AG04450 (cell line): ENCODE measurements around the gene GUCY1B1. TPM values are rescaled to one million over a fixed set of nuclear protein-coding genes. Genes with fewer than 3 reads are reported as not detected.
A peak's percentile ranks its signal among the peaks of the same experiment; 100 is the strongest.

Source experiments
- CTCF ChIA-PET: fragments of 300-600, 350-600 bp; formaldehyde crosslinking; extraction: SDS; loops from one replicate; lab custom pipeline; 2022; ENCODE audit warnings: antibody characterized with exemption, inconsistent platforms; lab: Charles Lee
- POLR2A ChIA-PET: fragments of 350-600 bp; formaldehyde crosslinking; extraction: SDS; loops from one replicate; lab custom pipeline; 2021; ENCODE audit warnings: antibody characterized with exemption, inconsistent platforms; lab: Yijun Ruan, JAX
- DNase-seq: peaks from one replicate; pipeline ENCODE4 v3.0.0-alpha.2; 2011; ENCODE audit warnings: low read depth, low spot score
- H3K27ac ChIP-seq: one replicate; pipeline ENCODE4 v1.5.1; 2012; ENCODE audit warnings: low read depth, low read length, control low read depth
- H3K27me3 ChIP-seq: one replicate; pipeline ENCODE4 v1.6.0; 2012; ENCODE audit warnings: low read length; ENCODE audit not compliant: control insufficient read depth, insufficient read depth
- H3K4me3 ChIP-seq: 2 replicates; pipeline ENCODE4 v1.5.1; 2011; ENCODE audit warnings: mild to moderate bottlenecking, low read depth, low read length, control low read depth
- H3K9me3 ChIP-seq: 2 replicates; pipeline ENCODE4 v1.5.1; 2012; ENCODE audit warnings: low read length; ENCODE audit not compliant: control insufficient read depth, insufficient read depth
- polyA minus RNA-seq: library from RNA; depleted of rRNA, polyadenylated mRNA; stranded (reverse); fragments of >200 nt; gene quantifications from 2 replicates; pipeline ENCODE4 v1.2.3, GENCODE V29; 2011; rRNA and poly(A)+ RNA removed
- polyA plus RNA-seq: library from polyadenylated mRNA; depleted of rRNA; stranded (reverse); fragments of >200 nt; gene quantifications from 2 replicates; pipeline ENCODE4 v1.2.3, GENCODE V29; 2011; rRNA removed
- TF ChIP-seq, protein P1 (sequence below): IDR thresholded peaks from 2 replicates; pipeline ENCODE4 v1.5.1; 2011; ENCODE audit warnings: low read depth, low read length, control low read depth, inconsistent platforms

Gene GUCY1B1
- polyA plus RNA-seq (18.7 and 25.0 TPM in 2 replicates), polyA minus RNA-seq (14.4 and 18.6 TPM in 2 replicates)

DNA sequence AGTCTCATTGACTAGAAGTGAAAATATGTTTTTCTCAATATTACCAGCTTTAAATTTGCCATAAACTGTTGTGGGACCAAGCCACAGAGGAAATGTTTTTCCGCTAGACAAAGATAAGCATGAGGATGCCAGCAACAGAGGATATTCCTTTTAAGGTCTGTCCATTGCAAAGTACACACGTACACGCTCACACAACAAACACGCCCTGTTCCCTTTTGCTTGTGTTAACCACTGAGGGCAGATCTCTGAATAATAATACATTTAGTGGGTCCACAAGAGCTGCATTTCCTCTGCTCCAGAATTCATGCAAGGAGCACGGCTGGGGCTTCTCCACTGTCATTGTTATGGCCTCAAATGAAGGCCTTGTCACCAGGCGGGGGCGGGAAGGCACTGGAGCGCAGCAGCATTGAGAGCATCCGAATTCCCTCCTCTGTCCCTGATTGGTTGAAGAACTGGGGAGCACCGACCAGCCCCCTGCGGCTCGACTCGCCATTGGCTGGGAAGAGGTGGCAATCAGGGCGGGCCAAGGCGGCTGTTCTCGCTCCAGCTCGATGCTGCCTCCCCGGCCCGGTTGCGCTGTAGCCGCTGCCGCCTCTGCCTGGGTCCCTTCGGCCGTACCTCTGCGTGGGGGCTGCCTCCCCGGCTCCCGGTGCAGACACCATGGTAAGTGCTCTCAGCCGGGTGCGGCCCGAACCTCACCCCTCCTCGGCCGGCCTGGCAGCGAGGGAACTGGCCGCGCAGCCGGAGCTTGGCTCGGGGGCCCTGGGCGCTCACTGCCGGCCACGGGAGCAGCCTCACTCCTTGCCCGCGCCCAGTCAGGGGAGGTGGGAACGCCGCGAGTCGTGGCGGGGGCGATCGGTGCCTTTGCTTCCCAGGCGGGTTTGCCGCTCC lies at the start of gene GUCY1B1:
GUCY1B1 (plus strand) TSS at position 541 of the 891 bp plus-strand sequence; CDS start at position 661, 120 bp downstream.
- POLR2A ChIA-PET = interaction anchor here (1.1 kb wide), 1 partner anchor 22 kb away, joined by 3 read pairs; no protein-coding TSS in a partner anchor

DNA sequence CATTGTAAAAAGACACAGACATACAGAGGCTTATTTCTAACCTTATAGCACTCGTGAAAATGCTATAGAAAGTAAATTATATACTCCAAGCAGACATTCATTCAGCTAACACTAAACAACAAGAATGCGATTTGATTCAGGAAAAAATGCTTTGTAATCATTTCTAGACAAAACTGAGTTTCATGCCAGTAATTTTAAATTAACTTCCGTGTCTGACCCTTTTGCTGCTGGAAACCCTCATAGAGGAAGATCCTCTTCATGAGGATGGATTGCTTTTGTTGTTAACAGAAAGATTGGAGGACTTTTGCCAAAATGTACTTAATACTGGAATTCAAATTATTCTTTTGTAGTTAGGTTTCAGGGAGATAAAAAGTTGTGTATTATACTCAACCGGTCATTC lies 48.9 kb upstream of the GUCY1B1 start:
- CTCF ChIA-PET = interaction anchor here (0.6 kb wide), 1 partner anchor 32 kb away, joined by 3 read pairs; no protein-coding TSS in a partner anchor
- Histone ChIP-seq H3K4me3 (no peak overlapping the region), H3K9me3 (no peaks in the 10 kb centered on the region), H3K27me3 (peaks cover 3% of the 10 kb centered on the region), H3K27ac (no peak overlapping the region)
- POLR2A ChIA-PET = no interaction called here
- TF ChIP-seq, protein P1, sequence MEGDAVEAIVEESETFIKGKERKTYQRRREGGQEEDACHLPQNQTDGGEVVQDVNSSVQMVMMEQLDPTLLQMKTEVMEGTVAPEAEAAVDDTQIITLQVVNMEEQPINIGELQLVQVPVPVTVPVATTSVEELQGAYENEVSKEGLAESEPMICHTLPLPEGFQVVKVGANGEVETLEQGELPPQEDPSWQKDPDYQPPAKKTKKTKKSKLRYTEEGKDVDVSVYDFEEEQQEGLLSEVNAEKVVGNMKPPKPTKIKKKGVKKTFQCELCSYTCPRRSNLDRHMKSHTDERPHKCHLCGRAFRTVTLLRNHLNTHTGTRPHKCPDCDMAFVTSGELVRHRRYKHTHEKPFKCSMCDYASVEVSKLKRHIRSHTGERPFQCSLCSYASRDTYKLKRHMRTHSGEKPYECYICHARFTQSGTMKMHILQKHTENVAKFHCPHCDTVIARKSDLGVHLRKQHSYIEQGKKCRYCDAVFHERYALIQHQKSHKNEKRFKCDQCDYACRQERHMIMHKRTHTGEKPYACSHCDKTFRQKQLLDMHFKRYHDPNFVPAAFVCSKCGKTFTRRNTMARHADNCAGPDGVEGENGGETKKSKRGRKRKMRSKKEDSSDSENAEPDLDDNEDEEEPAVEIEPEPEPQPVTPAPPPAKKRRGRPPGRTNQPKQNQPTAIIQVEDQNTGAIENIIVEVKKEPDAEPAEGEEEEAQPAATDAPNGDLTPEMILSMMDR = no peak
- no peak for DNase-seq

More for the DNA sequence above, at the start of gene GUCY1B1:
- H3K27ac ChIP-seq = no peak within 1 kb of the TSS
- H3K9me3 ChIP-seq = no peaks in the 10 kb centered on the region
- peak within 1 kb of the TSS; percentile 74 for H3K4me3 ChIP-seq
- TF ChIP-seq, protein P1 = peak; percentile 59
- CTCF ChIA-PET = interaction anchor here (0.6 to 1.7 kb wide), 9 partner anchors 10 to 1296 kb away, joined by 3 to 9 read pairs (median 3); no protein-coding TSS in a partner anchor
- DNase-seq = peak; percentile 86
- no peaks in the 10 kb centered on the region for H3K27me3 ChIP-seq

DNA sequence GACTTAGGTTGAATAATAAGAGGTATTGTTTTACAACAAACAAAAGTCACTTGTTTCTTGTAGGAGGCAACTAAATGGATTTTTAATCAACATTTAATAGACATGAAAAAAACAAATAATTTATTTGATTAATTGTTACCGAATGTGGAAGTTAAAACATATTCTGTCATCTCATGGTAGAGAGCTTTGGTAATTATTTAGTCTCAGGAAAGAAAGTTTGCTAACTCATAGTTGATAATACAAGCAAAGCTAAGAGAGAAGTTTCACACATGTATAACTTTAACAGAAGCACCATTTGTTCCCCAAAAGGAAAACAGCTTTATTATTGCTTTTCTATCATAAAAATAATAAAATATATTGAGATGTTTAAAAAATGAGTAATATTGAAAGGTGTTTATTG lies 47.3 kb upstream of the GUCY1B1 start:
- Histone ChIP-seq H3K27me3 (peaks cover 3% of the 10 kb centered on the region), H3K27ac (no peak overlapping the region), H3K9me3 (no peaks in the 10 kb centered on the region), H3K4me3 (no peak overlapping the region)
- TF ChIP-seq, protein P1 = no peak
- no peak for DNase-seq
- POLR2A ChIA-PET = no interaction called here
- CTCF ChIA-PET = interaction anchor here (1.1 kb wide), 1 partner anchor 12 kb away, joined by 3 read pairs; no protein-coding TSS in a partner anchor

DNA sequence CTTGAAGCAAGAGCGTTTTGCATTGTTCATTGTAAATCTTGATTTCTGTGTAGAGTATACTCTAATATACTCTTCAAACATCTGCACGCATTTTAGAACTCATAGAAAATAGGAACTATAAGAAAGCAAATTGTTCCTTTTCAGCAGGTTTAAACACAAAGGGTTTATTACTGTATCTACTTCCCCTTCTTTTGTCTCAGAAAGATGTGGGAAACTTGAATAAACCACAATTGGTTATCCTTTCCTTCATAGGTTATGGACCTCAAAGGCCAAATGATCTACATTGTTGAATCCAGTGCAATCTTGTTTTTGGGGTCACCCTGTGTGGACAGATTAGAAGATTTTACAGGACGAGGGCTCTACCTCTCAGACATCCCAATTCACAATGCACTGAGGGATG lies 46.0 kb upstream of the GUCY1B1 start:
- ChIA-PET POLR2A (no interaction called here), CTCF (no interaction called here)
- TF ChIP-seq, protein P1 = no peak
- Histone ChIP-seq H3K9me3 (no peaks in the 10 kb centered on the region), H3K27me3 (peaks cover 3% of the 10 kb centered on the region), H3K4me3 (no peak overlapping the region), H3K27ac (no peak overlapping the region)
- DNase-seq = no peak

DNA sequence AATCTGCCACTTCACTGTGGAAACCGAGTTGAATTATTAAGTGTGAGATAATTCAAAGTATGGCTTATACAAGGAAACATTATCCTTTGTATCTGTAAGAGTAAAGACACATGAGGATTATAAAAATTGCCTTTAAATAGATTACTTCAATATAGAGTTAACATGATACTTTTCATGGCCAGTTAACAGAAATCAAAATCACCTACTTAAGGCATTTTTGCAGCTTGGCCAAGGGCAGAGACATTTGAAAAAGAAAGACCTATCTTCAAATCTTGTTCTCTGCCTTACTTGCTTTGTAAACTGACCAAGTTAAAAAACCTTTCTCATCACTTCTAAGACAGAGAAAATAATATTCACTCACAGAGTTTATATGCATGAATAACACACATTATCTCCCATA lies 44.9 kb upstream of the GUCY1B1 start:
- H3K4me3 ChIP-seq = no peak overlapping the region
- H3K27me3 ChIP-seq = peaks cover 3% of the 10 kb centered on the region
- no peak for DNase-seq
- no peak overlapping the region for H3K27ac ChIP-seq
- no peaks in the 10 kb centered on the region for H3K9me3 ChIP-seq
- CTCF ChIA-PET = no interaction called here
- POLR2A ChIA-PET = no interaction called here
- TF ChIP-seq, protein P1 = no peak
